ENCODE data around the gene CAPN10. TPM values are rescaled to one million over a fixed set of nuclear protein-coding genes. Genes with fewer than 3 reads are reported as not detected.

The CAPN10 gene
- total RNA-seq, 2 experiments from 2014 or later, result 52.3 to 53.1 TPM

DNA sequence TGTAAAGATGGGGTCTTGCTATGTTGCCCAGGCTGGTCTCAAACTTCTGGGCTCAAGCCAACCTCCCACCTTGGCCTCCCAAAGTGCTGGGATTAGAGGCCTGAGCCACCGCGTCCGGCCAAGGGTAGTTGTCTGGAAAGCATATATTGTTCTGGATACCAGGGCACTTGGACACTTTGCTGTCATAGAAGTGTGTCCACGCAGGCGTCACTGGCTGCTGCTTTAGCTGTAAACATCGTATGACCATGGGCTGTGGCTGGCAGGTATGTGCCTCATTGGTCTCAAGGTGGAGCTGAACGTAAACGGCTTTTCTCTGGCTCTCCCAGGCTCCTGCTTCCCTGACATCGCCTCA lies 35.5 kb downstream of the CAPN10 start:
- no peak overlapping the region for H3K4me3 Mint-ChIP-seq
- ChIA-PET CTCF (interaction anchor here (0.9 to 2.5 kb wide), 10 partner anchors 9 to 107 kb away, joined by 3 to 17 read pairs (median 8); partner anchors contain the start of genes CAPN10 and DUSP28), POLR2A (interaction anchor here (0.6 to 4.5 kb wide), 11 partner anchors 10 to 1483 kb away, joined by 3 to 50 read pairs (median 6); partner anchors contain the start of genes CAPN10, DUSP28 and SEPTIN2)
- no peak for DNase-seq
- peaks cover 17% of the 10 kb centered on the region for H3K36me3 Mint-ChIP-seq (ENCODE audit: low read depth)
- H3K9me3 Mint-ChIP-seq, result peaks cover 6% of the 10 kb centered on the region
- H3K27me3 Mint-ChIP-seq, result no peaks in the 10 kb centered on the region
- peak overlapping the region; percentile 97 for H3K27ac Mint-ChIP-seq
- peaks cover 69% of the 10 kb centered on the region for H3K4me1 Mint-ChIP-seq

DNA sequence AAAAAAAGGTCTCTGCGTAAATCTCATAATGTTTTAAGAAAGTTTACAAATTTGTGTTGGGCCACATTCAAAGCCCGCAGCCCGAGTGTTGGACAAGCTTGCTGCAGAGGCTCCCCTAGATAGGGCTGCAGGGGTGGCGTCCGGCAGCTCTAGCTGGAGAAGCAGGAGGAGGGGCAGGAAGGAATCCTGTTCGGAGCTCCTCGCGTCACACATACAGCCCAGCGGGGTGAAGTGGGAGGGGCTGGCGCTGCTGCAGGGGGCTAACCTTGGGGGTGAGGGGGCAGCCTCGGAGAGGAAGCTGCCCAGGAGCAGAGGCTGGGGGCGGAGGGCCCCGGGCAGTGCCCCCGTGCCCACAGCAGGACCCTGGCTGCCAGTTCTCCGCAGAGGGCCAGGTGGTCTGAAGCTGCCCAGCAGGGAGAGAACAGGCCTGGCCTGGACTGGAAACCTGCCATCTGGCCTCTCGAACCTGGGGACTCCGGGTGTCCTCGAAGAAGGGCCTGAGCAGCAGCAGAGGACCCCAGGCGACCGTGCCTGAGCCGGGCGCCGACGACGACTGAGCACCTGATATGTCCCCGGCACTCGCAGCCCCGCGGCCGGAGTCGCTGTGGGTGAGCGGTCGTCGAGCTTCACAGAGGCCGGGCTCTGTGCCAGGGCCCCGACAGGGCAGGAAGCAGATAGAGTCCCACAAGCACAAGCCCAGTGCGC lies 36.1 kb downstream of the CAPN10 start:
- ChIA-PET POLR2A (interaction anchor here (1.5 to 4.5 kb wide), 7 partner anchors 11 to 62 kb away, joined by 3 to 50 read pairs (median 18); partner anchors contain the start of genes CAPN10 and DUSP28), CTCF (interaction anchor here (0.9 to 2.5 kb wide), 8 partner anchors 10 to 108 kb away, joined by 3 to 17 read pairs (median 11); partner anchors contain the start of genes CAPN10 and DUSP28)
- H3K27me3 Mint-ChIP-seq, result no peaks in the 10 kb centered on the region
- H3K4me3 Mint-ChIP-seq, result no peak overlapping the region
- H3K4me1 Mint-ChIP-seq, result peaks cover 72% of the 10 kb centered on the region
- peaks cover 5% of the 10 kb centered on the region for H3K9me3 Mint-ChIP-seq
- H3K27ac Mint-ChIP-seq, result peak overlapping the region; percentile 97
- H3K36me3 Mint-ChIP-seq (ENCODE audit: low read depth), result peaks cover 16% of the 10 kb centered on the region
- peak; percentile 55 for DNase-seq

DNA sequence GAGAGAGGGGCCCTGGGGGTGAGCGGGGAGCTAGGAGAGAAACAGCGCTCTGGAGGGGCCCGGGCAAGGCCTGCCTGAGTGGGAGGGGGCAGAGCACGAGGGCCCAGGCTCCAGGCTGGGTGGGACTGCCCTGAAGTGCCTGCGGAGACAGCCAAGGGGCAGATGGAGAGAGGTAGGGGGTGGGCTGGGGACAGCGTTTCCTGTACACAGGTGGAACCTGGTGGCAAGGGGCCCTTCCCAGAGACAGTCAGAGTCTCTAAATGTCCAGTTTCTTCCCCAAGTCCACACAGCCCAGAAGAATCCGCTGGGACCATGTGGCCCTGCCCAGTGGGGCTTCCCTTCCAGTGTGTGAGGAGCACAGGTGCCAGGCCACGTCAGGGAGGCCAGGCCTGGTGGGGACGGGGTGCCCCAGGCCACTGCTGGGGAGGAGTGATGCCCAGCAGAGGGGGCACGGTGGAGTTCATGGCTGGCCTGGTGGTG lies 37.0 kb downstream of the CAPN10 start:
- Mint-ChIP-seq H3K27ac (peak overlapping the region; percentile 35), H3K36me3 (ENCODE audit: low read depth) (peaks cover 10% of the 10 kb centered on the region), H3K4me1 (peaks cover 69% of the 10 kb centered on the region), H3K9me3 (peaks cover 2% of the 10 kb centered on the region), H3K27me3 (no peaks in the 10 kb centered on the region), H3K4me3 (no peak overlapping the region)
- DNase-seq, result no peak
- CTCF ChIA-PET, result interaction anchor here (2.5 kb wide), 1 partner anchor 37 kb away, joined by 16 read pairs; the partner anchor contains the start of gene CAPN10
- POLR2A ChIA-PET, result interaction anchor here (2.6 to 3.8 kb wide), 4 partner anchors 11 to 57 kb away, joined by 9 to 39 read pairs (median 30); no protein-coding TSS in a partner anchor

DNA sequence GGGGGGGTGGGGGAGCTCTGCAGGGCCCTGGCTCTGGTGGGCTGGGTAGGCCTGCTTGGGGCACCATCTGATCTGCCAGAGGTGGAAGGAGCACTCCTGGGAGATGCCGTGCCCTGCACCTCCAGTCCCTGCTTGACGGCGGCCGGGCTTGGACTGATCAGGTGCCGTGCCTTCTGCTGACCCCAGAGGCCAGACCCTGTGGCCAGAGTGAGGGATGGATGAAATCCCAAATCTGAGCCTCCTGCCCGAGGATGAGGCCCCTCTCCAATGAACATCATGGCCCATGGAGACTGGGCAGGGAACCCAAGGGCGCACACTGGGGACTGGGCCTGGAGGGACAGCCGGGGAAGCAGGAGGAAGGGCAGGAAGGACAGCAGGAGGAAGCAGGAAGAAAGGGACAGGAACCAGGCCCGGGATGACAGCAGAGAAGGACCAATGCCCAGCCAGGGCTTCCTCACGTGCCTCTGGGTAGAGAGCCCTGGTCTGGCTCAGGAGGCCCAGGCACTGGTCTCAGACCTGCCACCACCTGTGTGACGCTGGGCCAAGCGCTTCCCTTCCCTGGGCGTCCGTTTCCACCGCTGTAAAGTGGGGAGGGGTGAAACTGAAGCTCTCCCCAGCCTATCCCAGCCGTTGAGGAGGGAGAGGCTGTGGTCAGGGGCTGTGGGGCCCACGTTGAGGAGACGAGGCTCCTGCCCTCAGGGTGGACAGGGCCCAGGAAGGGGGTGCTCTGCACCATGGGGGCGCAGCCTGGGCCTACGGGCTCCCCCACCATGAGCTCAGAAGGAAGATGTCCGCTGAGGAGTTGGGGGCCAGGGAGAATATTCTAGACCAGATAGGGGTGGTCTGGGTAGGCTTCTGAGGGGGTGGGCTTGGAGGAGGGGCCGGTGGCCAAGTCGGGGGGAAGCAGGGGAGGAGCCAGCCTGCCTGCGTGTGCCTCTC lies 37.7 kb downstream of the CAPN10 start:
- CTCF ChIA-PET, result interaction anchor here (0.7 kb wide), 1 partner anchor 9 kb away, joined by 3 read pairs; no protein-coding TSS in a partner anchor
- DNase-seq, result no peak

DNA sequence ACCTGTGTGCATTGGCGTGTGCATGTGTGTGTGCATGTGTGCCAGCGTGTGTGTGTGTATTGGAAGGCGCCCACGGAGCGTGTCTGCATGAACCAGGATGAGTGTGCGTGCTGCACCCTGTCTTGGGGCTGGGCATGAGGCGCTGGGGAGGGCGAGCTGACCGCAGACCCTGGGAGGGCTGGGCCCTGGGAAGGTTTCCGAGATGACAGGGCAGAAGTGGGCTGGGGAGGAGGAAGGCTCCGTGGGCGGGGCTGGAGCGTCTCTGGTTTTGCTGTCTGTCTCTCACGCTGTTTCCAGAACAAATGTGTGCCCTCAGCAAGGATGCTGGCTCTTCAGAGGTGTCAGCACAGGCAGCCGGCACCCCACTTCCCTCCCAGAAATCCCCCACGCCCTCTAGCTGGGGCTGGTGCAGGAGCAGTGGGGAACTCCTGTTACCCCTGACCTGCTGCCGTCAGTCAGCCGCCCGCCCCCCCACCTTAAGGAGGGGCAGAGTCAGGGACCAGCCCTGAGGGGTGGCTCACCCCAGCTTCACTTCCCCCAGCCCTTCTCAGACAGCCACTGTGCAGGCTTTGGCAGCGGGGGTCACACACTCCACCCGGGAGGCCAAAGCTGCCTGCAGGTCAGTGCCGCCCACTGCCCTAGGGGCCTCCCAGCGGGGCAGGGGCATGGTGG lies 38.6 kb downstream of the CAPN10 start, which contains the start of gene GPR35:
GPR35 (plus strand) TSS at position 531 of the 672 bp plus-strand sequence. CDS start 4,473 bp downstream, outside the sequence.
- peaks cover 59% of the 10 kb centered on the region for H3K4me1 Mint-ChIP-seq
- H3K4me3 Mint-ChIP-seq, result peak within 1 kb of the TSS; percentile 49
- CTCF ChIA-PET, result interaction anchor here (0.7 to 1.0 kb wide), 3 partner anchors 8 to 59 kb away, joined by 3 to 4 read pairs (median 3); no protein-coding TSS in a partner anchor
- peaks cover 4% of the 10 kb centered on the region for H3K36me3 Mint-ChIP-seq (ENCODE audit: low read depth)
- DNase-seq, result peak; percentile 84
- POLR2A ChIA-PET, result interaction anchor here (1.3 to 3.8 kb wide), 4 partner anchors 9 to 64 kb away, joined by 3 to 27 read pairs (median 10); partner anchors contain the start of gene DUSP28
- H3K27me3 Mint-ChIP-seq, result no peaks in the 10 kb centered on the region
- H3K9me3 Mint-ChIP-seq, result no peaks in the 10 kb centered on the region
- H3K27ac Mint-ChIP-seq, result peak within 1 kb of the TSS; percentile 87

More for the DNA sequence above, 37.7 kb downstream of the CAPN10 start:
- peaks cover 62% of the 10 kb centered on the region for H3K4me1 Mint-ChIP-seq
- POLR2A ChIA-PET, result interaction anchor here (1.3 to 3.8 kb wide), 4 partner anchors 8 to 64 kb away, joined by 3 to 27 read pairs (median 10); partner anchors contain the start of gene DUSP28
- peak overlapping the region; percentile 87 for H3K27ac Mint-ChIP-seq
- peaks cover 4% of the 10 kb centered on the region for H3K36me3 Mint-ChIP-seq (ENCODE audit: low read depth)
- no peaks in the 10 kb centered on the region for H3K27me3 Mint-ChIP-seq
- H3K4me3 Mint-ChIP-seq, result no peak overlapping the region
- H3K9me3 Mint-ChIP-seq, result no peaks in the 10 kb centered on the region

DNA sequence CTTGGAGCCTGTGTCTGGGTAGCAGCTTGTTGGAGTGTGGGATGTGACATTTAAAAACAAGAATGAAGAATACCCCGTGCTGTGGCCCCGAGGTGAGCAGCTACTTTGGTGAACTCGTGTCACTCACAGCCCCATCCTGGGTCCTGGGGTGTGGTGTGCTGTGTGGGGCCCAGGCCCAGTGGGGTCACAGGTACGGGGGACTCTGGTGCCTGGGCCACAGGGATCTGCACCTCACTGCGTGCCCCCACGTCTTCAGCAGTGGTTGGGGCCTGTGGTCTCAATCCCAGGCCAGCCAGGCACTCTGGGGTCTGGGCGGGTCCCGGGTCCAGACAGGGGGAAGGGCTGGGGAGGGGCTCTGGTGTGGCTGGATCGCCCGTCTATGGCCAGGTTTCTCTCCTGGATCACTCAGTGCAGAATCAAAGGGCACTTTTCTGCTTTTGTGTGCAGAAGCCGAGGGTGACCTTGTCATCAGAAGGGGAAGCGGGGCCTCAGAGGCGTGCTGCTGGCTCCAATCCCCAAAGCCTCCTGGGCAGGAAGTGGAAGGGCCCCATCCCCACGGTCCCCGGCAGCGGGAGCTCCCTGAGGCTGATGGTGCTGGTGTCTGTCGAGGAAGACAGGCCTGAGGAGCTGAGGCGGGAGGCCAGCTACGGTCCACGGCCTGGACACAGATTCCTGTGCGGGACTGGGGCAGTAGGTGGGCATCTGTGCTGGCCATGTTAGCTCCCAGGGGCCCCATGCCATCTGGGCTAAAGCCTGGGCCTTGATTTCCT lies 40.2 kb downstream of the CAPN10 start:
- no peaks in the 10 kb centered on the region for H3K9me3 Mint-ChIP-seq
- DNase-seq, result no peak
- peak overlapping the region; percentile 31 for H3K27ac Mint-ChIP-seq
- no peaks in the 10 kb centered on the region for H3K27me3 Mint-ChIP-seq
- CTCF ChIA-PET, result interaction anchor here (0.6 to 2.0 kb wide), 4 partner anchors 47 to 650 kb away, joined by 3 to 6 read pairs (median 4); no protein-coding TSS in a partner anchor
- no peak overlapping the region for H3K4me3 Mint-ChIP-seq
- peaks cover 48% of the 10 kb centered on the region for H3K4me1 Mint-ChIP-seq
- POLR2A ChIA-PET, result interaction anchor here (1.0 to 3.8 kb wide), 4 partner anchors 14 to 66 kb away, joined by 4 to 27 read pairs (median 4); partner anchors contain the start of gene CAPN10
- H3K36me3 Mint-ChIP-seq (ENCODE audit: low read depth), result no peaks in the 10 kb centered on the region

DNA sequence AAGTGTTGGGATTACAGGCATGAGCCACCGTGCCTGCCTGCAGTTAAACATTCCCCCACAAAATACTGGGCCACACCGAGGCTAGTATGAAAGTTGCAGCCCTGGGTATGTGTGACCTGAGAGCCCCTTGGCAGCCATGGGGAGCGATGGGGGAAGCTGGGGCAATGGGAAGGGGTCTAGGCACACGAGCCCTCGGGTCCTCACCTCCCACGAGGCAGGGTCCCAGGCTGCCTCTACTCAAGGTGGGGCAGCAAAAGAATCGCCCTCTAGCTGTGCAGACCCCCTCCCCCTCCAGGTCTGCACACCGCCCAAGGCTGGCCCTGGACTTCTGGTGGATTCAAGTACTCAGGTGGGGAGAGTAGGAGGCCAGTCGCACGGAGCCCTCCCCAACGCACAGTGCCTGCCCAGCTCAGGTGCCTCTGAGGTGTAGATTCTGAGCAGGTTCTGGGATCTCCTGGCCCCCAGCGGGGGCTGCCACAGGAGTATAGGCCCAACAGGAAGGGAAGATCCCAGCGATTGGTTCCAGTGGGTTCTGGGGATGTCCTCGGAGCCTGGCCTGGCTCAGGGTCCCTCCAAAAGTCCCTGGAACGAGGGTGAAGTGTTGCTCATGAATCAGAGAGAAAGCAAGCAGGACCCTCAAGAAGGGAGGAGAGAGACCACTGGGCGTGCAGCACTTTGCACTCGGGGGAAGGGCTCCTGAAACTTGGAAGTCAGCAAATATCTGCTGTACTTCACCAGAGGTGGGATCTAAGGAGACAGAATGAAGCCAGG lies 41.4 kb downstream of the CAPN10 start:
- Mint-ChIP-seq H3K9me3 (peaks cover 4% of the 10 kb centered on the region), H3K27ac (no peak overlapping the region), H3K27me3 (no peaks in the 10 kb centered on the region), H3K36me3 (ENCODE audit: low read depth) (peaks cover under 1% of the 10 kb centered on the region), H3K4me3 (no peak overlapping the region), H3K4me1 (peaks cover 36% of the 10 kb centered on the region)
- no peak for DNase-seq
- POLR2A ChIA-PET, result interaction anchor here (1.1 to 3.8 kb wide), 4 partner anchors 15 to 62 kb away, joined by 4 to 27 read pairs (median 8); partner anchors contain the start of gene CAPN10
- CTCF ChIA-PET, result interaction anchor here (2.0 kb wide), 1 partner anchor 62 kb away, joined by 6 read pairs; no protein-coding TSS in a partner anchor

DNA sequence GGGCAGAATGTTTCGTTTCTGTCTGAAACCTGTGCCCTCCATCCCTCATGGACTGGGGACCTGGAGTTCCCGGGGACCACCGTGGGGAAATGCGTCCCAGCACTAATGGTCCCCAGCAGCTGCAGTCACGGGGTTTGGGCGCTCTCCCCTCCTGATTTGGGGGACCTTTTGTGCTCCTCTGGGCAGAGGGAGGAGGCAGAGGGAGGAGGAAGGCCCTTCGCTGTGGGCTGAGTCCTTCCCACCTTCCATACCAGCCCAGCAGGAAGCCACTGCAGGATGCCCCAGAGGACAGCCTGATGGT lies 41.9 kb downstream of the CAPN10 start:
- Mint-ChIP-seq H3K36me3 (ENCODE audit: low read depth) (peaks cover 6% of the 10 kb centered on the region), H3K27me3 (no peaks in the 10 kb centered on the region), H3K4me1 (peaks cover 31% of the 10 kb centered on the region), H3K4me3 (no peak overlapping the region), H3K27ac (no peak overlapping the region), H3K9me3 (peaks cover 9% of the 10 kb centered on the region)
- POLR2A ChIA-PET, result interaction anchor here (2.2 kb wide), 1 partner anchor 41 kb away, joined by 12 read pairs; the partner anchor contains the start of gene CAPN10
- DNase-seq, result no peak
- CTCF ChIA-PET, result no interaction called here

DNA sequence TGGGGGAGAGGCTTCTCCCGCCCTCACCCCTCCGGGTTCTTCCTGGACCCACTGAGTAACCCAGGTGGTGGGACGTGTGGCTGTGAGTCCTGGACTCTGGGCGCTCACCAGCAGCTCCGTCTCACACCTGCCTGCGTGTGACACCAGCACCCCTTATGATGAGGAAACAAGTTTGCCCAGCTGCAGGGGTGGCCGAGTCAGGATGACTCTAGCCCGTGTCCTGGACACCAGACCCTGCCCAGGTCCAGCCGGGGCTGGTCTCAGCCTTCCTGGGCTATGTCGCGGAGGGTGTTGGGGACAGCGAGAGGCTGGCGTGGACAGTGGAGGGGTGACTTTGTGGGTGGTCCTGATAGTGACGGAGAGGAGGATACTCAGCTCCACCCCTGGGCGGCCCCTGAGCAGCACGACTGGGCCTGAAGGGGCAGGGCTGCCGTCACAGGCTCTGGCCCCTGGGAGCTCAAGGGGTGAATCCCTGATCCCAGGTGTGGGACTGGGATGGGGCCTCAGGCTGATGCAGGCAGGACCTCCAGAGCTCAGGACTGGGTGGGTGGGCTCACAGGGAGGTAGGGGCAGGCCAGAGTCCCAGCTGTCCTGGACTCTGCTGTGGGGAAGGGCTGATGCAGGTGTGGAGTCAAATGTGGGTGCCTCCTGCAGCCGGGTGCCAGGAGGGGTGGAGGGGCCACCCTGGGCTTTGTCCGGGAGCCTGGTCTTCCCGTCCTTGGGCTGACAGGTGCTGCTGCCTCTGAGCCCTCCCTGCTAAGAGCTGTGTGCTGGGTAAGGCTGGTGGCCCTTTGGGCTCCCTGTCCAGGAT lies 42.5 kb downstream of the CAPN10 start:
- ChIA-PET CTCF (no interaction called here), POLR2A (interaction anchor here (1.2 to 2.2 kb wide), 2 partner anchors 16 to 42 kb away, joined by 3 to 12 read pairs; partner anchors contain the start of gene CAPN10)
- Mint-ChIP-seq H3K27ac (no peak overlapping the region), H3K27me3 (no peaks in the 10 kb centered on the region), H3K36me3 (ENCODE audit: low read depth) (peaks cover 8% of the 10 kb centered on the region), H3K4me3 (no peak overlapping the region), H3K9me3 (peaks cover 11% of the 10 kb centered on the region), H3K4me1 (peaks cover 28% of the 10 kb centered on the region)
- DNase-seq, result no peak

DNA sequence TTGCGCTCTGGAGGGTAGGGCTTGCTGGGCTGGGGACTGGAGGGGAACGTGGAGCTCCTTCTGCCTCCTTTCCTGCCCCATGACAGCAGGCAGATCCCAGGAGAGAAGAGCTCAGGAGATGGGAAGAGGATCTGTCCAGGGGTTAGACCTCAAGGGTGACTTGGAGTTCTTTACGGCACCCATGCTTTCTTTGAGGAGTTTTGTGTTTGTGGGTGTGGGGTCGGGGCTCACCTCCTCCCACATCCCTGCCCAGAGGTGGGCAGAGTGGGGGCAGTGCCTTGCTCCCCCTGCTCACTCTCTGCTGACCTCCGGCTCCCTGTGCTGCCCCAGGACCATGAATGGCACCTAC lies 43.1 kb downstream of the CAPN10 start:
- no peak overlapping the region for H3K4me3 Mint-ChIP-seq
- no peaks in the 10 kb centered on the region for H3K27me3 Mint-ChIP-seq
- H3K4me1 Mint-ChIP-seq, result peaks cover 22% of the 10 kb centered on the region
- H3K9me3 Mint-ChIP-seq, result peaks cover 14% of the 10 kb centered on the region
- peaks cover 8% of the 10 kb centered on the region for H3K36me3 Mint-ChIP-seq (ENCODE audit: low read depth)
- DNase-seq, result no peak
- ChIA-PET POLR2A (interaction anchor here (1.2 to 2.2 kb wide), 2 partner anchors 16 to 42 kb away, joined by 3 to 12 read pairs; partner anchors contain the start of gene CAPN10), CTCF (no interaction called here)
- H3K27ac Mint-ChIP-seq, result no peak overlapping the region
